H1 (cell line): ENCODE measurements around the gene WDR59. TPM values are rescaled to one million over a fixed set of nuclear protein-coding genes. Genes with fewer than 3 reads are reported as not detected.

Source experiments
- CHD1 ChIP-seq: IDR thresholded peaks from 2 replicates; pipeline ENCODE4 v1.6.1; 2012; ENCODE audit warnings: low read depth, low read length, improper control_type of control experiment
- SP1 ChIP-seq: IDR thresholded peaks from 2 replicates; pipeline ENCODE4 v1.6.1; 2011; ENCODE audit warnings: low read depth, low read length
- TBP ChIP-seq: IDR thresholded peaks from 2 replicates; pipeline ENCODE4 v1.6.1; 2011; ENCODE audit warnings: low read depth, low read length, improper control_type of control experiment
- polyA plus RNA-seq, 7 experiments: library from polyadenylated mRNA; depleted of rRNA in 3 of 7; stranded (reverse) in 5 of 7; unstranded in 2 of 7; fragments of >200 nt in 5 of 7; fragments of 200-250 nt in 2 of 7; gene quantifications; 1 replicate in 5 of 7; 2 replicates in 1 of 7; 4 replicates in 1 of 7; pipeline versions ENCODE4 v1.2.1 to v1.2.3, GENCODE V29; 2011 to 2013; ENCODE audit warnings: missing spikeins in 2 of 7, mixed read lengths in 2 of 7
- total RNA-seq: library from RNA; stranded (reverse); fragmentation: NEBNext Ultra II Directional; extraction: Animal tissue kit (Norgen Biotek cat#: 25700); gene quantifications from 2 replicates; pipeline ENCODE4 v1.2.1, GENCODE V29; 2021

The WDR59 gene
- total and polyA plus RNA-seq, 2 of the 8 experiments (the other 6 are each of a cell fraction or from before 2014, with no cell fraction given) = 84.2 to 124 TPM

DNA sequence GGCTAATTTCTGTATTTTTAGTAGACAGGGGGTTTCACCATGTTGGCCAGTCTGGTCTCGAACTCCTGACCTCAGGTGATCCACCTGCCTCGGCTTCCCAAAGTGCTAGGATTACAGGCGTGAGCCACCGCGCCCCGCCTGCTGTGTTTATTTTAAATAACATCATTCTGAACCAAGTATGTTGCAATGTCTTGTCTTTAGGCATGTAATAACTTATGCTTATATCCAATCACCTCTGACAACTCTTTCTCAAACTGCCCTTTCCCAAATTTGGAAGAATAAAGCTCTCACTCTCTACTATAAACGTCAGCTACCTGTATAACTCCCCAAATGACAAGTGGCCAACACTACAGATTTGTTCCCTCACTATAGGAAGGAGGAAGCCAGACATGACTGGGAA, 107.2 kb downstream of the WDR59 start (continued):
- TF ChIP-seq TBP = no peak
- no peak for TF ChIP-seq SP1
- TF ChIP-seq CHD1 = no peak
